Measurements from ENCODE around the gene RREB1. TPM values are rescaled to one million over a fixed set of nuclear protein-coding genes. Genes with fewer than 3 reads are reported as not detected.

Gene RREB1
- total and polyA plus RNA-seq, 12 donors, result 8.0 to 79.5 (median 48.7) TPM

- Histone ChIP-seq H3K9me3 (replicated peaks in 1 of 3) (no peaks in the 10 kb centered on the region), H3K27ac (no peak overlapping the region), H3K4me1 (replicated peaks in 1 of 2) (peaks cover 13 to 26% of the 10 kb centered on the region in 2 donors), H3K4me3 (no peak overlapping the region), H3K36me3 (replicated peaks in 1 of 2) (peaks cover 0 to 42% of the 10 kb centered on the region in 2 donors), H3K27me3 (no peaks in the 10 kb centered on the region)
- DNase-seq, result no peak
- intact Hi-C loops (cut with DNase I), result no loop called here
- no peak for TF ChIP-seq POLR2A (IDR thresholded peaks at IDR 0.05)
- no peak for TF ChIP-seq CTCF (IDR thresholded peaks at IDR 0.05)
- 86 to 90% (median 88%) methylated on average over 8 of the region's 8 CpGs for WGBS, 4 donors
These were observed 130.0 kb downstream of the RREB1 start for GRCh38 chr6:7237653-7238188.

- intact Hi-C loops (cut with DNase I), result no loop called here
- Histone ChIP-seq H3K4me1 (replicated peaks in 1 of 2) (peaks cover 20 to 33% of the 10 kb centered on the region in 2 donors), H3K9me3 (replicated peaks in 1 of 3) (no peaks in the 10 kb centered on the region), H3K36me3 (replicated peaks in 1 of 2) (peaks cover 0 to 40% of the 10 kb centered on the region in 2 donors), H3K4me3 (no peak overlapping the region), H3K27me3 (no peaks in the 10 kb centered on the region), H3K27ac (peak overlapping the region in 3 of 5 donors; percentile 2 to 72 (median 68))
- 85 to 92% (median 89%) methylated on average over 5 of the region's 5 CpGs for WGBS, 4 donors
- DNase-seq, result no peak
- TF ChIP-seq CTCF (IDR thresholded peaks at IDR 0.05), result no peak
- no peak for TF ChIP-seq POLR2A (IDR thresholded peaks at IDR 0.05)
These were observed 130.8 kb downstream of the RREB1 start for GRCh38 chr6:7238526-7238899.

DNA sequence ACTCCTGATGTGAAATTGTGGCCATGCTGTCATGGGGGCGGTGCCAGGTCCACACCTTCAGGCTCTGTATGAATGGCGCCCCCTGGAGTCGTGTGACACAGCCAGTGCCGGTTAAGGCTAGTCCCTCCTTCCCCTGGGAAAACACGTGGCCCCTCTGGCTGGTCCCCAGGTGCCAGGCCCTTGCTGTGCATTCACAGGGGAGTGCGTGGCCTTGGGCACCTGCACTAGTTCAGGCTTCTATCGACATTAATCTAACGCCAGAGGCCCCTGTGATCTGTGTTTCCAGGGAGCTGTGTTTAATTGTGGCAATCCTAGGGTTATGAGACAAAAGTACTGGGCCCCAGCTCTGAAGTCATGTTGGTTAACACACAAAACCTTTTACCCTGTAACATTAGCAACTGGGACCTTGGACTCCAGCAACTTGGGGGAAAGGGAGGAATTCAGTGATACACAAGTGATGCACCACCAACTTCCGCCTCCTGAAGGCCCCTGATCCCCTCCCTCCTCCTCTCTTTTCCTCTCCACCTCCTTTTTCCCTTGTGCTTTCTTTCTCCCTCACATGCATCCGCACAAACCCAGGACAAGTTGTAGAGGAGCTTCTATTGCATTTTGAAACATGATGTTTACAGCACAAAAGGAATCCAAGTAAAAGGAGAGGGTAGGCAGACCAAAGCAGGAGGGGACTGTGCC lies 131.3 kb downstream of the RREB1 start:
- no peaks in the 10 kb centered on the region for H3K27me3 ChIP-seq
- H3K4me1 ChIP-seq (replicated peaks in 1 of 2), result peaks cover 20 to 38% of the 10 kb centered on the region in 2 donors
- no peaks in the 10 kb centered on the region for H3K9me3 ChIP-seq (replicated peaks in 1 of 3)
- intact Hi-C loops (cut with DNase I), result no loop called here
- TF ChIP-seq CTCF (IDR thresholded peaks at IDR 0.05), result peak; percentile 45 to 82 (median 74)
- TF ChIP-seq POLR2A (IDR thresholded peaks at IDR 0.05), result no peak
- peak overlapping the region in 3 of 5 donors; percentile 2 to 72 (median 68) for H3K27ac ChIP-seq
- peak; percentile 89 to 98 (median 96) for DNase-seq
- WGBS, 4 donors, result 30 to 71% (median 37%) methylated on average over 3 to 10 of the region's 10 CpGs
- H3K4me3 ChIP-seq, result no peak overlapping the region
- peaks cover 0 to 35% of the 10 kb centered on the region in 2 donors for H3K36me3 ChIP-seq (replicated peaks in 1 of 2)

GRCh38 chr6:7239590-7239948 lies 131.8 kb downstream of the RREB1 start:
- Histone ChIP-seq H3K9me3 (replicated peaks in 1 of 3) (no peaks in the 10 kb centered on the region), H3K27me3 (no peaks in the 10 kb centered on the region), H3K36me3 (replicated peaks in 1 of 2) (peaks cover 0 to 29% of the 10 kb centered on the region in 2 donors), H3K4me3 (no peak overlapping the region), H3K4me1 (replicated peaks in 1 of 2) (peaks cover 20 to 38% of the 10 kb centered on the region in 2 donors), H3K27ac (peak overlapping the region in 3 of 5 donors; percentile 2 to 72 (median 68))
- DNase-seq, result no peak
- TF ChIP-seq CTCF (IDR thresholded peaks at IDR 0.05), result no peak
- TF ChIP-seq POLR2A (IDR thresholded peaks at IDR 0.05), result no peak
- WGBS, 4 donors, result 76 to 81% (median 80%) methylated on average over 3 to 5 of the region's 5 CpGs
- intact Hi-C loops (cut with DNase I), result no loop called here

Measured in adrenal gland (tissue), 12 donors.